H1 (cell line): Measurements from ENCODE around the gene VPS41. TPM values are rescaled to one million over a fixed set of nuclear protein-coding genes. Genes with fewer than 3 reads are reported as not detected.

Experiments
- CTCF ChIA-PET: fragments of 300-600 bp; sonication (Branson Sonifier 250); formaldehyde crosslinking; loops from one replicate; lab custom pipeline; 2021; ENCODE audit not compliant: partially characterized antibody; lab: Charles Lee
- POLR2A ChIA-PET: fragments of 300-600 bp; sonication (Branson Sonifier 250); formaldehyde crosslinking; loops from one replicate; lab custom pipeline; 2021; ENCODE audit warnings: inconsistent platforms; ENCODE audit not compliant: partially characterized antibody; lab: Charles Lee
- DNase-seq, 2 experiments: peaks; one replicate each; pipeline versions ENCODE4 v3.0.0 to v3.0.0-alpha.2; 2010 to 2022; ENCODE audit warnings: low spot score in 2 of 2, low read depth in 1 of 2, mixed read lengths in 1 of 2
- FAIRE-seq: peaks from 2 replicates; lab custom pipeline; 2011; peaks lifted over from hg19 to GRCh38; lab: Jason Lieb, UNC
- H2AFZ ChIP-seq: 2 replicates; pipeline ENCODE4 v1.8.1; 2012; ENCODE audit warnings: low read length, inconsistent platforms
- H2AK5ac ChIP-seq: 2 replicates; pipeline ENCODE4 v1.6.1; 2013; ENCODE audit warnings: low read depth, low read length
- H2BK120ac ChIP-seq: replicated peaks from 2 replicates; pipeline ENCODE3; 2013; ENCODE audit warnings: low read depth, low read length, inconsistent platforms
- H2BK12ac ChIP-seq: 2 replicates; pipeline ENCODE4 v1.6.1; 2013; ENCODE audit warnings: low read depth, low read length
- H2BK15ac ChIP-seq: 2 replicates; pipeline ENCODE4 v1.6.1; 2013; ENCODE audit warnings: low read length
- H2BK20ac ChIP-seq: 2 replicates; pipeline ENCODE4 v1.6.1; 2013; ENCODE audit warnings: low read length
- H2BK5ac ChIP-seq: 2 replicates; pipeline ENCODE4 v1.6.1; 2013; ENCODE audit warnings: low read depth, low read length
- H3K14ac ChIP-seq: 2 replicates; pipeline ENCODE4 v1.6.1; 2013; ENCODE audit warnings: inconsistent platforms; ENCODE audit not compliant: insufficient read length
- H3K18ac ChIP-seq: 2 replicates; pipeline ENCODE4 v1.6.1; 2013; ENCODE audit warnings: low read length; ENCODE audit errors: extremely low read depth
- H3K23ac ChIP-seq: 2 replicates; pipeline ENCODE4 v1.6.1; 2013; ENCODE audit warnings: inconsistent platforms; ENCODE audit not compliant: insufficient read length
- H3K23me2 ChIP-seq: 2 replicates; pipeline ENCODE4 v1.6.1; 2013; ENCODE audit warnings: low read depth, low read length
- H3K27ac ChIP-seq: 2 replicates; pipeline ENCODE4 v1.6.1; 2011; ENCODE audit warnings: low read depth, low read length, inconsistent platforms
- H3K27me3 ChIP-seq, 4 experiments: replicated peaks in 1 of 4; 1 replicate in 1 of 4; 2 replicates in 3 of 4; pipeline versions ENCODE4 v1.6.1 to v1.8.1; 2011 to 2013; ENCODE audit warnings: low read length in 3 of 4, mild to moderate bottlenecking in 3 of 4, inconsistent platforms in 2 of 4, mixed read lengths in 2 of 4, moderate library complexity in 1 of 4; ENCODE audit not compliant: control insufficient read depth in 3 of 4, insufficient read depth in 3 of 4; ENCODE audit errors: extremely low read depth in 1 of 4
- H3K36me3 ChIP-seq, 4 experiments: 2 replicates each; pipeline versions ENCODE4 v1.6.1 to v1.8.1; 2011 to 2013; ENCODE audit warnings: mild to moderate bottlenecking in 4 of 4, low read length in 3 of 4, moderate library complexity in 2 of 4, control low read depth in 1 of 4, inconsistent platforms in 1 of 4; ENCODE audit not compliant: insufficient read depth in 4 of 4, control insufficient read depth in 2 of 4
- H3K4ac ChIP-seq: replicated peaks from 2 replicates; pipeline ENCODE3; 2013; ENCODE audit warnings: low read length, low read depth, mixed read lengths, inconsistent platforms; ENCODE audit not compliant: insufficient read length
- H3K4me1 ChIP-seq, 4 experiments: replicated peaks in 1 of 4; 1 replicate in 1 of 4; 2 replicates in 3 of 4; pipeline versions ENCODE4 v1.6.1 to v1.8.1; 2011 to 2013; ENCODE audit warnings: low read length in 3 of 4, inconsistent platforms in 2 of 4, mixed read lengths in 1 of 4; ENCODE audit not compliant: insufficient read depth in 4 of 4, control insufficient read depth in 3 of 4
- H3K4me2 ChIP-seq, 2 experiments: 2 replicates each; pipeline versions ENCODE4 v1.6.1 to v1.8.1; 2011 to 2013; ENCODE audit warnings: low read depth in 2 of 2, low read length in 2 of 2, control low read depth in 1 of 2, inconsistent platforms in 1 of 2, mild to moderate bottlenecking in 1 of 2; ENCODE audit not compliant: insufficient read depth in 1 of 2
- H3K4me3 ChIP-seq, 4 experiments: fragments of 200-600, 300-600 bp in 1 of 4; sonication (generic), shearing (Covaris generic), sonication (Bioruptor Twin) in 1 of 4; 2 replicates each; pipeline versions ENCODE4 v1.5.1 to v1.8.1; 2011 to 2016; ENCODE audit warnings: low read length in 4 of 4, low read depth in 3 of 4, control low read depth in 2 of 4, inconsistent platforms in 2 of 4, mild to moderate bottlenecking in 2 of 4, mixed read lengths in 1 of 4, moderate library complexity in 1 of 4; ENCODE audit not compliant: insufficient read depth in 2 of 4; ENCODE audit errors: extremely low read depth in 1 of 4
- H3K56ac ChIP-seq: replicated peaks from 2 replicates; pipeline ENCODE3; 2013; ENCODE audit warnings: low read depth, mild to moderate bottlenecking, mixed read lengths, low read length, inconsistent platforms; ENCODE audit not compliant: insufficient read length
- H3K79me1 ChIP-seq: 2 replicates; pipeline ENCODE4 v1.6.1; 2013; ENCODE audit warnings: low read depth, low read length, control low read depth
- H3K79me2 ChIP-seq, 2 experiments: 2 replicates each; pipeline versions ENCODE4 v1.6.1 to v1.8.1; 2012 to 2013; ENCODE audit warnings: low read length in 2 of 2, mild to moderate bottlenecking in 2 of 2, inconsistent platforms in 1 of 2; ENCODE audit not compliant: insufficient read depth in 2 of 2, control insufficient read depth in 1 of 2
- H3K9ac ChIP-seq, 4 experiments: replicated peaks in 1 of 4; 1 replicate in 1 of 4; 2 replicates in 3 of 4; pipeline versions ENCODE4 v1.6.1 to v1.8.1; 2011 to 2013; ENCODE audit warnings: low read depth in 3 of 4, low read length in 3 of 4, control low read depth in 2 of 4, mild to moderate bottlenecking in 2 of 4, moderate library complexity in 2 of 4, inconsistent platforms in 1 of 4; ENCODE audit errors: extremely low read depth in 1 of 4
- H3K9me3 ChIP-seq, 2 experiments: 2 replicates each; pipeline versions ENCODE4 v1.6.1 to v1.8.1; 2012 to 2013; ENCODE audit warnings: mild to moderate bottlenecking in 2 of 2, moderate library complexity in 2 of 2, control low read depth in 1 of 2, inconsistent platforms in 1 of 2, low read depth in 1 of 2, low read length in 1 of 2, mixed read lengths in 1 of 2; ENCODE audit not compliant: insufficient read depth in 2 of 2
- H4K20me1 ChIP-seq, 2 experiments: replicated peaks in 1 of 2; 2 replicates each; pipeline versions ENCODE3 to v1.8.1; 2011 to 2013; ENCODE audit warnings: inconsistent platforms in 2 of 2, low read length in 2 of 2, mild to moderate bottlenecking in 1 of 2; ENCODE audit not compliant: insufficient read depth in 2 of 2, control insufficient read depth in 1 of 2
- H4K5ac ChIP-seq: 2 replicates; pipeline ENCODE4 v1.6.1; 2013; ENCODE audit warnings: low read length, low read depth, mixed read lengths, inconsistent platforms; ENCODE audit not compliant: insufficient read length
- H4K8ac ChIP-seq: 2 replicates; pipeline ENCODE4 v1.8.0; 2013; ENCODE audit warnings: mild to moderate bottlenecking, moderate library complexity, low read length, inconsistent platforms; ENCODE audit not compliant: insufficient read depth; ENCODE audit errors: extremely low read depth
- H4K91ac ChIP-seq: replicated peaks from 2 replicates; pipeline ENCODE3; 2013; ENCODE audit warnings: low read length, mixed read lengths, inconsistent platforms; ENCODE audit not compliant: insufficient read length
- ASH2L ChIP-seq: fragments of 200-600, 300-600 bp; sonication (generic); IDR thresholded peaks from one replicate; pipeline ENCODE4 v1.7.1; 2017; ENCODE audit warnings: low read length
- ATF3 ChIP-seq: IDR thresholded peaks from 2 replicates; pipeline ENCODE4 v1.6.1; 2011; ENCODE audit warnings: low read depth, mild to moderate bottlenecking, low read length; ENCODE audit not compliant: insufficient read depth
- CBX8 ChIP-seq: fragments of 300-800, 300-1000 bp; sonication (generic); IDR thresholded peaks from 2 replicates; pipeline ENCODE4 v1.7.1; 2016; ENCODE audit warnings: low read depth, low read length, borderline replicate concordance
- EP300 ChIP-seq, 2 experiments: IDR thresholded peaks; 1 replicate in 1 of 2; 2 replicates in 1 of 2; pipeline ENCODE4 v1.6.1; 2011 to 2012; ENCODE audit warnings: low read depth in 2 of 2, low read length in 2 of 2, mild to moderate bottlenecking in 2 of 2, borderline replicate concordance in 1 of 2, inconsistent platforms in 1 of 2, moderate library complexity in 1 of 2
- GABPA ChIP-seq: IDR thresholded peaks from 2 replicates; pipeline ENCODE4 v1.6.1; 2011; ENCODE audit warnings: mild to moderate bottlenecking, low read length, moderate library complexity, borderline replicate concordance; ENCODE audit not compliant: insufficient read depth
- HDAC2 ChIP-seq, 2 experiments: fragments of 300-600 bp in 1 of 2; sonication (generic) in 1 of 2; IDR thresholded peaks; 2 replicates each; pipeline ENCODE4 v1.6.1; 2011 to 2012; ENCODE audit warnings: low read depth in 2 of 2, low read length in 2 of 2, mild to moderate bottlenecking in 2 of 2, moderate library complexity in 2 of 2, borderline replicate concordance in 1 of 2, inconsistent platforms in 1 of 2
- JUN ChIP-seq: IDR thresholded peaks from 2 replicates; pipeline ENCODE4 v1.6.1; 2011; ENCODE audit warnings: low read depth, mild to moderate bottlenecking, improper control_type of control experiment, low read length
- MAX ChIP-seq: IDR thresholded peaks from 2 replicates; pipeline ENCODE4 v1.6.1; 2012; ENCODE audit warnings: inconsistent platforms
- NANOG ChIP-seq: IDR thresholded peaks from 2 replicates; pipeline ENCODE4 v1.6.1; 2011; ENCODE audit warnings: low read length, low read depth, mild to moderate bottlenecking, inconsistent platforms; ENCODE audit not compliant: insufficient read depth, poor library complexity, severe bottlenecking
- RNF2 ChIP-seq: fragments of 200-900, 300-1000 bp; sonication (generic); IDR thresholded peaks from 2 replicates; pipeline ENCODE4 v1.7.1; 2016; ENCODE audit warnings: borderline replicate concordance, low read depth, mild to moderate bottlenecking, antibody characterized with exemption, low read length; ENCODE audit not compliant: poor library complexity, severe bottlenecking; ENCODE audit errors: missing control alignments
- SIRT6 ChIP-seq: IDR thresholded peaks from one replicate; pipeline ENCODE4 v1.7.1; 2012; ENCODE audit warnings: low read length, inconsistent platforms
- SIX5 ChIP-seq: IDR thresholded peaks from 2 replicates; pipeline ENCODE4 v1.6.1; 2011; ENCODE audit warnings: mild to moderate bottlenecking, low read depth, low read length
- TAF1 ChIP-seq: IDR thresholded peaks from 2 replicates; pipeline ENCODE4 v1.6.1; 2011; ENCODE audit warnings: mild to moderate bottlenecking, low read depth, low read length
- WGBS, 2 experiments: shearing (Covaris generic) in 1 of 2; methylation state at CpG; one replicate each; pipeline versions ENCODE4 v1.1.6 to v1.1.7; 2013 to 2015; ENCODE audit warnings: low lambda C conversion rate in 2 of 2, mixed read lengths in 2 of 2, inconsistent platforms in 1 of 2, low coverage in 1 of 2, missing lambda C conversion rate in 1 of 2; ENCODE audit not compliant: insufficient replicate concordance in 2 of 2, insufficient coverage in 1 of 2, insufficient read length in 1 of 2; ENCODE audit errors: extremely low coverage in 1 of 2, missing lambda C conversion rate in 1 of 2; 5-methylcytosine and 5-hydroxymethylcytosine counted together
- polyA plus RNA-seq, 7 experiments: library from polyadenylated mRNA; depleted of rRNA in 3 of 7; stranded (reverse) in 5 of 7; unstranded in 2 of 7; fragments of >200 nt in 5 of 7; fragments of 200-250 nt in 2 of 7; gene quantifications; 1 replicate in 5 of 7; 2 replicates in 1 of 7; 4 replicates in 1 of 7; pipeline versions ENCODE4 v1.2.1 to v1.2.3, GENCODE V29; 2011 to 2013; ENCODE audit warnings: missing spikeins in 2 of 7, mixed read lengths in 2 of 7
- total RNA-seq: library from RNA; stranded (reverse); fragmentation: NEBNext Ultra II Directional; extraction: Animal tissue kit (Norgen Biotek cat#: 25700); gene quantifications from 2 replicates; pipeline ENCODE4 v1.2.1, GENCODE V29; 2021

VPS41 gene
- total and polyA plus RNA-seq, 2 of the 8 experiments (the other 6 are each of a cell fraction or from before 2014, with no cell fraction given), result 10.7 to 63.3 TPM

- H3K23me2 ChIP-seq, result no peaks in the 10 kb centered on the region; the same call in 1 of the 2 replicates
- H4K20me1 ChIP-seq, result no peaks in the 10 kb centered on the region
- H2AFZ ChIP-seq, result no peak overlapping the region
- H3K27me3 ChIP-seq, result no peaks in the 10 kb centered on the region
- no peak overlapping the region for H3K18ac ChIP-seq
- H3K56ac ChIP-seq, result no peak overlapping the region
- no peak overlapping the region for H3K4ac ChIP-seq
- H3K4me3 ChIP-seq, result no peak overlapping the region
- no peak overlapping the region for H2BK20ac ChIP-seq
- 98% methylated on average over 3 of the region's 3 CpGs; no CpG with 5 or more reads in 1 of the 2 experiments for WGBS, 2 experiments
- DNase-seq (no peak), FAIRE-seq (no peak)
- H2BK12ac ChIP-seq, result no peak overlapping the region
- H3K79me2 ChIP-seq, result no peaks in the 10 kb centered on the region
- H4K91ac ChIP-seq, result no peak overlapping the region
- POLR2A ChIA-PET, result no interaction called here
- no peaks in the 10 kb centered on the region for H3K9me3 ChIP-seq
- no peaks in the 10 kb centered on the region for H3K4me1 ChIP-seq
- H3K36me3 ChIP-seq, result peaks cover 0 to 4% (median 3%) of the 10 kb centered on the region in 4 experiments; a peak in 3 of 8 replicates
- CTCF ChIA-PET, result interaction anchor here (1.2 kb wide), 1 partner anchor 18 kb away, joined by 4 read pairs; no protein-coding TSS in a partner anchor
- no peak overlapping the region for H4K8ac ChIP-seq
- no peaks in the 10 kb centered on the region for H3K79me1 ChIP-seq
- no peak overlapping the region for H3K4me2 ChIP-seq
- H2AK5ac ChIP-seq, result no peak overlapping the region
- H3K9ac ChIP-seq, result no peak overlapping the region
- H3K27ac ChIP-seq, result no peak overlapping the region
- H4K5ac ChIP-seq, result no peak overlapping the region
- H3K14ac ChIP-seq, result no peak overlapping the region
- no peak overlapping the region for H2BK15ac ChIP-seq
- H3K23ac ChIP-seq, result no peak overlapping the region
- no peak overlapping the region for H2BK120ac ChIP-seq
- no peak overlapping the region for H2BK5ac ChIP-seq
- TF ChIP-seq GABPA, result no peak
- no peak for TF ChIP-seq NANOG
- TF ChIP-seq JUN, result no peak
- no peak for TF ChIP-seq SIX5
- TF ChIP-seq ATF3, result no peak
- TF ChIP-seq SIRT6, result no peak
- no peak for TF ChIP-seq EP300 (IDR thresholded peaks at IDR 0.05; ENCODE audit: borderline replicate concordance in 1 of 2, low read depth in 2 of 2, low read length in 2 of 2)
- TF ChIP-seq RNF2, result no peak
- no peak for TF ChIP-seq ASH2L
- no peak for TF ChIP-seq MAX
- TF ChIP-seq HDAC2 (IDR thresholded peaks at IDR 0.05; ENCODE audit: borderline replicate concordance in 1 of 2, low read depth in 2 of 2, low read length in 2 of 2), result no peak
- TF ChIP-seq TAF1, result no peak
- no peak for TF ChIP-seq CBX8
These were observed 46.3 kb downstream of the VPS41 start for GRCh38 chr7:38862666-38863065.
